HCT116 (cell line): Measurements from ENCODE around the gene LILRA2. TPM values are rescaled to one million over a fixed set of nuclear protein-coding genes. Genes with fewer than 3 reads are reported as not detected.

ENCODE experiments used
- ATAC-seq: fragments of 200-7000 bp; cut with Tn5 transposase; 2 replicates; pipeline ENCODE4 v1.9.1; 2020; ENCODE audit warnings: mild to moderate bottlenecking, moderate library complexity
- BruUV-seq: library from RNA; stranded (reverse); fragments of 400-500 nt; replicated peaks from 2 replicates; lab custom pipeline; 2021; lab: Mats Ljungman, UMichigan
- CTCF ChIA-PET: fragments of 300-600 bp; sonication (Branson Sonifier 250); formaldehyde crosslinking; loops from one replicate; lab custom pipeline; 2021; ENCODE audit warnings: antibody characterized with exemption; lab: Charles Lee
- POLR2A ChIA-PET: fragments of 300-600, 350-600 bp; sonication (Branson Sonifier 250); formaldehyde crosslinking; loops from one replicate; lab custom pipeline; 2021; ENCODE audit warnings: antibody characterized with exemption; lab: Charles Lee
- RAD21 ChIA-PET, 2 experiments: fragments of 300-600 bp; sonication (Branson Sonifier 250); formaldehyde crosslinking; loops; one replicate each; lab custom pipeline; 2023; ENCODE audit warnings: low total read pairs in 2 of 2; ENCODE audit not compliant: uncharacterized antibody in 2 of 2, unreplicated experiment in 2 of 2, low non-redundant PET in 1 of 2; lab: Charles Lee
- DNase-seq: peaks from one replicate; pipeline ENCODE4 v3.0.0-alpha.2; 2010; ENCODE audit warnings: low read depth, low spot score
- H2AFZ ChIP-seq: fragments of 200-600 bp; shearing (Covaris generic), sonication (generic); 2 replicates; pipeline ENCODE4 v1.6.1; 2017; ENCODE audit warnings: low read depth, mixed run types, mixed read lengths, antibody characterized with exemption, low read length; ENCODE audit not compliant: poor library complexity, severe bottlenecking
- H3K27ac ChIP-seq: 2 replicates; pipeline ENCODE4 v1.5.1; 2012; ENCODE audit warnings: low read depth, low read length
- H3K27me3 ChIP-seq: fragments of 200-600 bp; sonication (generic); 2 replicates; pipeline ENCODE4 v1.6.1; 2016; ENCODE audit warnings: mixed run types, low read length, mixed read lengths; ENCODE audit not compliant: insufficient read depth
- H3K36me3 ChIP-seq, 2 experiments: fragments of 200-500 bp in 1 of 2; fragments of 200-600 bp in 1 of 2; sonication (Bioruptor generic) in 1 of 2; sonication (generic) in 1 of 2; 2 replicates each; pipeline versions ENCODE4 v1.5.1 to v1.6.1; 2014 to 2016; ENCODE audit warnings: low read length in 2 of 2, inconsistent platforms in 1 of 2, mixed read lengths in 1 of 2, mixed run types in 1 of 2; ENCODE audit not compliant: insufficient read depth in 2 of 2, control insufficient read depth in 1 of 2
- H3K4me1 ChIP-seq, 2 experiments: fragments of 200-600 bp in 1 of 2; sonication (generic) in 1 of 2; 2 replicates each; pipeline versions ENCODE4 v1.5.1 to v1.6.1; 2012 to 2017; ENCODE audit warnings: low read length in 2 of 2, inconsistent platforms in 1 of 2, mild to moderate bottlenecking in 1 of 2, mixed read lengths in 1 of 2, mixed run types in 1 of 2, moderate library complexity in 1 of 2; ENCODE audit not compliant: insufficient read depth in 2 of 2, control insufficient read depth in 1 of 2
- H3K4me2 ChIP-seq: fragments of 200-600 bp; sonication (generic); 2 replicates; pipeline ENCODE4 v1.6.1; 2017; ENCODE audit warnings: mixed run types, low read length, mixed read lengths
- H3K4me3 ChIP-seq, 2 experiments: fragments of 200-600 bp in 1 of 2; sonication (generic) in 1 of 2; replicated peaks in 1 of 2; 2 replicates each; pipeline ENCODE4 v1.5.1; 2011 to 2016; ENCODE audit warnings: low read length in 2 of 2, control low read depth in 1 of 2, low read depth in 1 of 2, mild to moderate bottlenecking in 1 of 2, mixed read lengths in 1 of 2, mixed run types in 1 of 2
- H3K79me2 ChIP-seq: fragments of 200-600 bp; sonication (generic); 2 replicates; pipeline ENCODE4 v1.6.1; 2017; ENCODE audit warnings: mild to moderate bottlenecking, mixed run types, low read length, moderate library complexity, mixed read lengths; ENCODE audit not compliant: insufficient read depth
- H3K9ac ChIP-seq: fragments of 200-600 bp; sonication (generic); 2 replicates; pipeline ENCODE4 v1.6.1; 2016; ENCODE audit warnings: low read length, mixed read lengths
- H3K9me2 ChIP-seq: fragments of 200-600 bp; sonication (generic), shearing (Covaris generic); 2 replicates; pipeline ENCODE4 v1.6.1; 2017; ENCODE audit warnings: mixed run types, mild to moderate bottlenecking, moderate library complexity; ENCODE audit not compliant: insufficient read depth
- H3K9me3 ChIP-seq, 2 experiments: fragments of 200-500 bp in 1 of 2; fragments of 200-600 bp in 1 of 2; sonication (Bioruptor generic) in 1 of 2; sonication (generic) in 1 of 2; 2 replicates each; pipeline ENCODE4 v1.6.1; 2014 to 2017; ENCODE audit warnings: low read length in 2 of 2, mixed read lengths in 2 of 2, inconsistent platforms in 1 of 2, low read depth in 1 of 2, mild to moderate bottlenecking in 1 of 2, mixed run types in 1 of 2, moderate library complexity in 1 of 2; ENCODE audit not compliant: control insufficient read depth in 1 of 2, insufficient read depth in 1 of 2
- H4K20me1 ChIP-seq: fragments of 200-600 bp; sonication (generic), shearing (Covaris generic); 2 replicates; pipeline ENCODE4 v1.6.1; 2017; ENCODE audit warnings: mixed run types, mild to moderate bottlenecking, moderate library complexity; ENCODE audit not compliant: insufficient read depth
- ATF3 ChIP-seq: IDR thresholded peaks from 2 replicates; pipeline ENCODE4 v1.6.1; 2012
- CBX3 ChIP-seq: IDR thresholded peaks from 2 replicates; pipeline ENCODE4 v1.6.1; 2012; ENCODE audit warnings: low read depth
- CEBPB ChIP-seq: IDR thresholded peaks from 2 replicates; pipeline ENCODE4 v1.6.1; 2012; ENCODE audit warnings: low read depth
- EGR1 ChIP-seq: IDR thresholded peaks from 2 replicates; pipeline ENCODE4 v1.6.1; 2012; ENCODE audit warnings: low read depth
- ELF1 ChIP-seq: IDR thresholded peaks from 2 replicates; pipeline ENCODE4 v1.6.1; 2012; ENCODE audit warnings: low read depth, borderline replicate concordance
- EZH2 ChIP-seq: fragments of 200-600 bp; sonication (generic); IDR thresholded peaks from 2 replicates; pipeline ENCODE4 v1.6.1; 2017; ENCODE audit warnings: antibody characterized with exemption, mixed run types
- EZH2phosphoT487 ChIP-seq: fragments of 200-600 bp; IDR thresholded peaks from 2 replicates; pipeline ENCODE4 v1.6.1; 2018; ENCODE audit warnings: antibody characterized with exemption, borderline replicate concordance
- FOSL1 ChIP-seq: IDR thresholded peaks from 2 replicates; pipeline ENCODE4 v1.6.1; 2012; ENCODE audit warnings: low read depth
- JUND ChIP-seq: IDR thresholded peaks from 2 replicates; pipeline ENCODE4 v1.6.1; 2012
- MAX ChIP-seq: IDR thresholded peaks from 2 replicates; pipeline ENCODE4 v1.6.1; 2012
- POLR2A ChIP-seq: IDR thresholded peaks from 2 replicates; pipeline ENCODE4 v1.7.0; 2011; ENCODE audit warnings: borderline replicate concordance; ENCODE audit not compliant: insufficient read depth, insufficient read length; ENCODE audit errors: extremely low read depth
- POLR2AphosphoS5 ChIP-seq: IDR thresholded peaks from 2 replicates; pipeline ENCODE4 v1.6.1; 2011; ENCODE audit warnings: mild to moderate bottlenecking, low read depth, low read length, moderate library complexity
- RAD21 ChIP-seq: IDR thresholded peaks from 2 replicates; pipeline ENCODE4 v1.6.1; 2012; ENCODE audit warnings: low read depth, mild to moderate bottlenecking
- REST ChIP-seq: IDR thresholded peaks from 2 replicates; pipeline ENCODE4 v1.6.1; 2012; ENCODE audit warnings: low read depth
- SIN3A ChIP-seq: IDR thresholded peaks from 2 replicates; pipeline ENCODE4 v1.6.1; 2012; ENCODE audit warnings: low read depth
- SP1 ChIP-seq: IDR thresholded peaks from 2 replicates; pipeline ENCODE4 v1.6.1; 2012; ENCODE audit warnings: low read depth
- SRF ChIP-seq: IDR thresholded peaks from 2 replicates; pipeline ENCODE4 v1.6.1; 2012; ENCODE audit warnings: low read depth
- TCF7L2 ChIP-seq: IDR thresholded peaks from 2 replicates; pipeline ENCODE4 v1.7.0; 2011; ENCODE audit warnings: borderline replicate concordance, inconsistent platforms; ENCODE audit not compliant: insufficient read depth, insufficient read length; ENCODE audit errors: extremely low read depth
- ZFX ChIP-seq: fragments of 450-650 bp; IDR thresholded peaks from 2 replicates; pipeline ENCODE4 v1.6.1; 2017
- intact Hi-C: fragments of 100-400 bp; cut with micrococcal nuclease; formaldehyde crosslinking; loops from 2 replicates; pipeline ENCODE4 v1.10.0; 2022
- total RNA-seq: library from RNA; stranded (reverse); gene quantifications from one replicate; pipeline ENCODE4 v1.2.1, GENCODE V29; 2021; ENCODE audit not compliant: unreplicated experiment

The LILRA2 gene
- total RNA-seq, 1 experiment from 2014 or later: not detected

GRCh38 chr19:54616057-54616456 is 42.5 kb downstream of the LILRA2 start:
- Histone ChIP-seq H3K36me3 (no peaks in the 10 kb centered on the region), H3K9me3 (no peaks in the 10 kb centered on the region), H4K20me1 (no peaks in the 10 kb centered on the region), H3K4me1 (no peaks in the 10 kb centered on the region), H2AFZ (no peak overlapping the region), H3K79me2 (no peaks in the 10 kb centered on the region), H3K9me2 (no peaks in the 10 kb centered on the region), H3K4me2 (no peak overlapping the region), H3K27ac (no peak overlapping the region), H3K27me3 (0 out of 2 replicates have a peak, but pooled peaks cover 7% of the 10 kb centered on the region), H3K9ac (no peak overlapping the region), H3K4me3 (no peak overlapping the region)
- POLR2A ChIA-PET: no interaction called here
- no peak for ATAC-seq
- RAD21 ChIA-PET: no interaction called here
- TF ChIP-seq ATF3: no peak
- no peak for TF ChIP-seq SIN3A
- no peak for TF ChIP-seq POLR2AphosphoS5
- no peak for TF ChIP-seq RAD21
- no peak for TF ChIP-seq MAX
- no peak for TF ChIP-seq REST
- TF ChIP-seq CBX3: no peak
- no peak for TF ChIP-seq EGR1
- TF ChIP-seq POLR2A: no peak
- TF ChIP-seq FOSL1: no peak
- TF ChIP-seq JUND: no peak
- TF ChIP-seq SRF: no peak
- TF ChIP-seq EZH2phosphoT487: no peak
- no peak for TF ChIP-seq SP1
- no peak for TF ChIP-seq ELF1
- TF ChIP-seq CEBPB: no peak
- TF ChIP-seq ZFX: no peak
- TF ChIP-seq TCF7L2: no peak
- no peak for TF ChIP-seq EZH2
- CTCF ChIA-PET: no interaction called here
- intact Hi-C loops: no loop called here
- no TSS peak for BruUV-seq
- no peak for DNase-seq
